ENCODE data around the gene MUC13. TPM values are rescaled to one million over a fixed set of nuclear protein-coding genes. Genes with fewer than 3 reads are reported as not detected.
A peak's percentile ranks its signal among the peaks of the same experiment; 100 is the strongest.
"Not testable (repeated sequence)": the region's sequence is repeated elsewhere in the genome, so short reads cannot be mapped to it uniquely, and the experiment has no call there.

Gene MUC13
- total RNA-seq, 1 experiment from 2014 or later, result not detected

GRCh38 chr3:124962403-124962940, 27.9 kb upstream of the MUC13 start:
- peak; percentile 72 for DNase-seq
- H3K4me1 ChIP-seq (ENCODE audit: low read length), result peaks cover 30% of the 10 kb centered on the region
- no peak overlapping the region for H3K4me3 ChIP-seq (ENCODE audit: low read length)
- peaks cover 7% of the 10 kb centered on the region; the same call in 1 of the 2 replicates for H4K20me1 ChIP-seq (ENCODE audit: insufficient read depth, low read depth, low read length)
- no peaks in the 10 kb centered on the region for H3K9me2 ChIP-seq (replicated peaks; ENCODE audit: insufficient read depth, low read length)
- no peaks in the 10 kb centered on the region for H3K9me3 ChIP-seq (ENCODE audit: low read length)
- H2AFZ ChIP-seq (ENCODE audit: low read length), result no peak overlapping the region
- 0 out of 2 replicates have a peak, but pooled peaks cover 6% of the 10 kb centered on the region for H3K36me3 ChIP-seq (ENCODE audit: insufficient read depth, low read length)
- H3K79me2 ChIP-seq (ENCODE audit: low read length), result no peaks in the 10 kb centered on the region
- H3K9ac ChIP-seq (ENCODE audit: low read length), result no peak overlapping the region
- H3K4me2 ChIP-seq (ENCODE audit: low read depth, low read length, poor library complexity, severe bottlenecking), result no peak overlapping the region
- no peak overlapping the region for H3K27ac ChIP-seq (ENCODE audit: low read length)
- no peaks in the 10 kb centered on the region for H3K27me3 ChIP-seq (ENCODE audit: low read length)

DNA sequence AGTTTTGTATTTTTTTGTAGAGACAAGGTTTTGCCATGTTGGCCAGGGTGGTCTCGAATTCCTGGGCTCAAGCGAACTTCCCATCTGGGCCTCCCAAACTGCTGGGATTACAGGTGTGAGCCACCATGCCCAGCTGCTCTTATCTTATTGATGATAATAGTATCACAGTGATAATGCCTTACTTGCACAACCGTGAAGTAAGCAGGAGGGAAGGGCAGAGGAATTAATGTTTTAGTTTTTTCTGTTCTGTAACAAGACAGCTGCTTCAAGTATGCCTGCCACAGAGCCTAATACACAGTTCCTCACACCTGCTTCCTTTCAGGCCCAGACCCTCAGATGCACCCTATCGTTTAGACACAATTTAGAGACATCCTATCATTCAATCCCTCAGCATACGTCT, 26.1 kb upstream of the MUC13 start:
- no peaks in the 10 kb centered on the region for H3K27me3 ChIP-seq (ENCODE audit: low read length)
- no peak overlapping the region for H3K4me3 ChIP-seq (ENCODE audit: low read length)
- H3K27ac ChIP-seq (ENCODE audit: low read length), result no peak overlapping the region
- H3K9me3 ChIP-seq (ENCODE audit: low read length), result no peaks in the 10 kb centered on the region
- H3K9ac ChIP-seq (ENCODE audit: low read length), result no peak overlapping the region
- no peak for DNase-seq
- H3K4me2 ChIP-seq (ENCODE audit: low read depth, low read length, poor library complexity, severe bottlenecking), result no peak overlapping the region
- H3K9me2 ChIP-seq (replicated peaks; ENCODE audit: insufficient read depth, low read length), result no peaks in the 10 kb centered on the region
- H2AFZ ChIP-seq (ENCODE audit: low read length), result no peak overlapping the region
- H4K20me1 ChIP-seq (ENCODE audit: insufficient read depth, low read depth, low read length), result peaks cover 7% of the 10 kb centered on the region; the same call in 1 of the 2 replicates
- peaks cover 23% of the 10 kb centered on the region for H3K4me1 ChIP-seq (ENCODE audit: low read length)
- H3K79me2 ChIP-seq (ENCODE audit: low read length), result no peaks in the 10 kb centered on the region
- H3K36me3 ChIP-seq (ENCODE audit: insufficient read depth, low read length), result no peaks in the 10 kb centered on the region

DNA sequence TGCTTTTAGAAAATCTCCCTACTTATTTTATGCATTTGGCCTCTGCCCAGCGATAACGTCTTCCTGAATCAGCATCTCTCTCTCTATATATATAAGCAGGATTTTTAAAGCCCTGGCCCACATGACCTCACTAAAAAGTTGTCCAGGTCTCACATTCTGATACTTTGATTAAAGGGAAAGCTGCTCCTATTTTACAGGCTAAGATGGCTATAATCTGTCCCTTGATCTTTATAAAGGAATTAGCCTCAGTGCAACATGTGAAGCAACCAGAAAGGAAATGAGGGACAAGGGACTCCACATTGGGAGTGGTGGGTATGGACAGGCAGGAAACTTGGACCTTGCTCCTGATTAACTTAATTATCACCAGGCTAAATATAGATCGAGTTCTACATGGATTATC, 25.6 kb upstream of the MUC13 start:
- no peak overlapping the region for H3K4me3 ChIP-seq (ENCODE audit: low read length)
- H3K27me3 ChIP-seq (ENCODE audit: low read length), result no peaks in the 10 kb centered on the region
- H3K79me2 ChIP-seq (ENCODE audit: low read length), result no peaks in the 10 kb centered on the region
- no peak overlapping the region for H3K4me2 ChIP-seq (ENCODE audit: low read depth, low read length, poor library complexity, severe bottlenecking)
- no peak overlapping the region for H2AFZ ChIP-seq (ENCODE audit: low read length)
- no peak for DNase-seq
- H3K9me2 ChIP-seq (replicated peaks; ENCODE audit: insufficient read depth, low read length), result no peaks in the 10 kb centered on the region
- peaks cover 7% of the 10 kb centered on the region; the same call in 1 of the 2 replicates for H4K20me1 ChIP-seq (ENCODE audit: insufficient read depth, low read depth, low read length)
- no peak overlapping the region for H3K9ac ChIP-seq (ENCODE audit: low read length)
- H3K4me1 ChIP-seq (ENCODE audit: low read length), result peaks cover 23% of the 10 kb centered on the region
- H3K36me3 ChIP-seq (ENCODE audit: insufficient read depth, low read length), result no peaks in the 10 kb centered on the region
- no peak overlapping the region for H3K27ac ChIP-seq (ENCODE audit: low read length)
- H3K9me3 ChIP-seq (ENCODE audit: low read length), result no peaks in the 10 kb centered on the region

GRCh38 chr3:124957951-124958350, 23.4 kb upstream of the MUC13 start:
- not testable (repeated sequence) for H3K4me3 ChIP-seq (ENCODE audit: low read length); H3K9me2 ChIP-seq (replicated peaks; ENCODE audit: insufficient read depth, low read length)

DNA sequence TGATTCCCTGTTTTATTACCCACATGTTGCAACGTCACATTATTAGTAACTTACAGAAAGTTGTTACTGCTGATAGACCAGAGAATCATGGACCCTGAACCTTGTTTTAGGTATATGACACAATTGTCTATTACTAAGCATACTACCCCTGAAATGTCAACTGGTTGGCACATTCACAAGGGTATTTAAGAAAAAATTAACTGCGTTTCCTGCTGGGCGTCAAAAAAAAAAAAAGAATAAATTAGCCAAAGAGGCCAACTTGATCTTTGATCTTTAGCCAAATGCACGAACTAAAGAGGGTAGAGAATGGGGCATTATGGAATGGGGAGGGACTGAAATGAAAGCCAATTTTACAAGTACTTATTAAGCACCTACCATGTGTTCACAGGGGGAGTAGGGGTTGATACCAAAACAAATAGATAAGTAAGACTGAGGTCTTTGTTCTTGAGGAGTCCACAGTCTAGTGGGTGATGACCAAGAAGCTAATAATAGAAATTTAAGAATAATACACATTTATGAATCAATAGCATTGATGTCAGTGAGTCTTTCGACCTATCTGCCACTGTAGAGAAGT, 17.8 kb upstream of the MUC13 start:
- Histone ChIP-seq H2AFZ (ENCODE audit: low read length) (no peak overlapping the region), H3K27ac (ENCODE audit: low read length) (no peak overlapping the region), H3K4me1 (ENCODE audit: low read length) (peaks cover 8% of the 10 kb centered on the region), H3K9me2 (replicated peaks; ENCODE audit: insufficient read depth, low read length) (no peaks in the 10 kb centered on the region), H4K20me1 (ENCODE audit: insufficient read depth, low read depth, low read length) (no peaks in the 10 kb centered on the region), H3K9ac (ENCODE audit: low read length) (no peak overlapping the region), H3K79me2 (ENCODE audit: low read length) (no peaks in the 10 kb centered on the region), H3K4me2 (ENCODE audit: low read depth, low read length, poor library complexity, severe bottlenecking) (no peak overlapping the region), H3K4me3 (ENCODE audit: low read length) (no peak overlapping the region), H3K9me3 (ENCODE audit: low read length) (no peaks in the 10 kb centered on the region), H3K36me3 (ENCODE audit: insufficient read depth, low read length) (no peaks in the 10 kb centered on the region), H3K27me3 (ENCODE audit: low read length) (no peaks in the 10 kb centered on the region)
- no peak for DNase-seq

More at GRCh38 chr3:124957951-124958350, 23.4 kb upstream of the MUC13 start:
- not testable (repeated sequence) for H3K4me2 ChIP-seq (ENCODE audit: low read depth, low read length, poor library complexity, severe bottlenecking); H3K79me2 ChIP-seq (ENCODE audit: low read length); H3K9me3 ChIP-seq (ENCODE audit: low read length); H3K27ac ChIP-seq (ENCODE audit: low read length); H3K27me3 ChIP-seq (ENCODE audit: low read length); H2AFZ ChIP-seq (ENCODE audit: low read length); H3K36me3 ChIP-seq (ENCODE audit: insufficient read depth, low read length); H3K9ac ChIP-seq (ENCODE audit: low read length); DNase-seq; H4K20me1 ChIP-seq (ENCODE audit: insufficient read depth, low read depth, low read length); H3K4me1 ChIP-seq (ENCODE audit: low read length)

DNA sequence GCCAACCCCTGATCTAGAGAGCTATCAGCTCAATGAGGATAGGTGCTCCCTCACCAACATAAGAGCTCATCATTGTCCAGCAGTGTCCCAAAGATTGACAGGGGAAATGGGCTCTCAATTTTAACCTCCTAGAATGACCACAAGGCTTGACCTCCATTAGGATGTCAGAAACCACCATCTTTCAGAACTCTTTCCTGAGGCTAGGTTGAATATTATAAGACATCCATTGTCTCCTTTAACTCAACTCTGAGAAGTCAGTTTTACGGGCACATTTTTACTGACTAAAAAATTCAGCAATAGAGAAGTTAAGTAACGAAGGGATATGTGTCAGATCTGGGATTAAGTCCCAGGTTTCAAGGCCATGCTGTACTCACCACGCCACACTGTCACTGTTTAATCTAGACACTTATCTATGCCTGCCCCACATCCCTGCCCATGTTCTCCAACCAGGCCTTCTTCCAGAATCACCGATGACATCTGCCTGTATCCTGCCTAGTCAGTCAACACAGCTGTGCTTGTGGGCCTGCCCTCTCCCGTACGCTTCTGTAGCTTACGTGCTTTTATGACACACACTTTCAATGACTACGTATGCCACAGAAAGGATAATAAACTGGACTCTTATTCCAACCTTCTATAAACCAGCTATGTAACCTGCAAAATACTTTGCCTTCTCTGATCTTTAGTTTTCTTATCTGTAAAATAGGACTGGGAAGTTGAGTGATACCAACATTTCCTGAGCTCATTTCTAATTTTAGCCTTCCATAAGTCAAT, 17.1 kb upstream of the MUC13 start:
- Histone ChIP-seq H3K79me2 (ENCODE audit: low read length) (no peaks in the 10 kb centered on the region), H3K9me2 (replicated peaks; ENCODE audit: insufficient read depth, low read length) (no peaks in the 10 kb centered on the region), H3K4me1 (ENCODE audit: low read length) (peaks cover 8% of the 10 kb centered on the region), H3K9me3 (ENCODE audit: low read length) (no peaks in the 10 kb centered on the region), H3K4me3 (ENCODE audit: low read length) (no peak overlapping the region), H3K36me3 (ENCODE audit: insufficient read depth, low read length) (no peaks in the 10 kb centered on the region), H3K4me2 (ENCODE audit: low read depth, low read length, poor library complexity, severe bottlenecking) (no peak overlapping the region), H4K20me1 (ENCODE audit: insufficient read depth, low read depth, low read length) (no peaks in the 10 kb centered on the region), H3K27ac (ENCODE audit: low read length) (no peak overlapping the region), H3K27me3 (ENCODE audit: low read length) (no peaks in the 10 kb centered on the region), H3K9ac (ENCODE audit: low read length) (no peak overlapping the region), H2AFZ (ENCODE audit: low read length) (peak overlapping the region; percentile 19; the same call in 1 of the 2 replicates)
- DNase-seq, result no peak

GRCh38 chr3:124950026-124950425, 15.5 kb upstream of the MUC13 start:
- DNase-seq, result no peak
- Histone ChIP-seq H3K79me2 (ENCODE audit: low read length) (no peaks in the 10 kb centered on the region), H3K27me3 (ENCODE audit: low read length) (no peaks in the 10 kb centered on the region), H3K4me3 (ENCODE audit: low read length) (no peak overlapping the region), H4K20me1 (ENCODE audit: insufficient read depth, low read depth, low read length) (no peaks in the 10 kb centered on the region), H3K9me2 (replicated peaks; ENCODE audit: insufficient read depth, low read length) (no peaks in the 10 kb centered on the region), H3K36me3 (ENCODE audit: insufficient read depth, low read length) (no peaks in the 10 kb centered on the region), H3K4me2 (ENCODE audit: low read depth, low read length, poor library complexity, severe bottlenecking) (no peak overlapping the region), H3K9ac (ENCODE audit: low read length) (no peak overlapping the region), H3K9me3 (ENCODE audit: low read length) (no peaks in the 10 kb centered on the region), H3K27ac (ENCODE audit: low read length) (no peak overlapping the region), H3K4me1 (ENCODE audit: low read length) (peaks cover 8% of the 10 kb centered on the region), H2AFZ (ENCODE audit: low read length) (no peak overlapping the region)

DNA sequence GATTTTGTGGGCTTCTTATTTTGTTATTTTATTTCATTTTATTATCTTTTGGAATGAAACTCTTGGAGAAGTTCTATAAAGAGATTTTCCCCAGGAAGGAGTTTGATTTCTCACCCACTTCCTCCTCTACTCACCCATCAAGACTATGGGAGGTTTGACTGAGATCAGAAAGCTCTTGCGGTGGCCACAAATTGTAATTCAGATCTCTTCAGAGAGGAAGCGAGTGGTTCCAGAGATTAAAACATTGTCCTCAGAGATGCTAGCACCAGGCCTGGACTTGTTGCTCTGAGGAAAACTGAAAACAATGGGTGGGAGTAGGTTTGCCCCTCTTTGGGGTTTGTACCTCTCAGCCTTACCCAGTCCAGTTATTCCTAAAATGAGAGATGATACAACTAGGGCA, 8.1 kb upstream of the MUC13 start:
- Histone ChIP-seq H3K4me1 (ENCODE audit: low read length) (peaks cover 16% of the 10 kb centered on the region), H3K27me3 (ENCODE audit: low read length) (no peaks in the 10 kb centered on the region), H3K79me2 (ENCODE audit: low read length) (no peaks in the 10 kb centered on the region), H2AFZ (ENCODE audit: low read length) (no peak overlapping the region), H4K20me1 (ENCODE audit: insufficient read depth, low read depth, low read length) (no peaks in the 10 kb centered on the region), H3K9me2 (replicated peaks; ENCODE audit: insufficient read depth, low read length) (no peaks in the 10 kb centered on the region), H3K9ac (ENCODE audit: low read length) (no peak overlapping the region), H3K9me3 (ENCODE audit: low read length) (no peaks in the 10 kb centered on the region), H3K36me3 (ENCODE audit: insufficient read depth, low read length) (no peaks in the 10 kb centered on the region), H3K4me2 (ENCODE audit: low read depth, low read length, poor library complexity, severe bottlenecking) (peak overlapping the region; percentile 59), H3K27ac (ENCODE audit: low read length) (no peak overlapping the region), H3K4me3 (ENCODE audit: low read length) (no peak overlapping the region)
- no peak for DNase-seq
